NB4 (cell line): ENCODE measurements around the gene SLC35D3.

Experiments
- MAX ChIP-seq: IDR thresholded peaks from 2 replicates; pipeline ENCODE4 v1.6.1; 2011; ENCODE audit warnings: low read depth, low read length
- MYC ChIP-seq: IDR thresholded peaks from 2 replicates; pipeline ENCODE4 v1.6.1; 2011; ENCODE audit warnings: low read depth, low read length
- POLR2A ChIP-seq: IDR thresholded peaks from 2 replicates; pipeline ENCODE4 v1.6.1; 2011; ENCODE audit warnings: mild to moderate bottlenecking; ENCODE audit not compliant: insufficient read length; ENCODE audit errors: extremely low read depth
- TF ChIP-seq, protein P1 (sequence below): IDR thresholded peaks from one replicate; pipeline ENCODE4 v1.5.1; 2012; ENCODE audit warnings: low read depth, low read length

DNA sequence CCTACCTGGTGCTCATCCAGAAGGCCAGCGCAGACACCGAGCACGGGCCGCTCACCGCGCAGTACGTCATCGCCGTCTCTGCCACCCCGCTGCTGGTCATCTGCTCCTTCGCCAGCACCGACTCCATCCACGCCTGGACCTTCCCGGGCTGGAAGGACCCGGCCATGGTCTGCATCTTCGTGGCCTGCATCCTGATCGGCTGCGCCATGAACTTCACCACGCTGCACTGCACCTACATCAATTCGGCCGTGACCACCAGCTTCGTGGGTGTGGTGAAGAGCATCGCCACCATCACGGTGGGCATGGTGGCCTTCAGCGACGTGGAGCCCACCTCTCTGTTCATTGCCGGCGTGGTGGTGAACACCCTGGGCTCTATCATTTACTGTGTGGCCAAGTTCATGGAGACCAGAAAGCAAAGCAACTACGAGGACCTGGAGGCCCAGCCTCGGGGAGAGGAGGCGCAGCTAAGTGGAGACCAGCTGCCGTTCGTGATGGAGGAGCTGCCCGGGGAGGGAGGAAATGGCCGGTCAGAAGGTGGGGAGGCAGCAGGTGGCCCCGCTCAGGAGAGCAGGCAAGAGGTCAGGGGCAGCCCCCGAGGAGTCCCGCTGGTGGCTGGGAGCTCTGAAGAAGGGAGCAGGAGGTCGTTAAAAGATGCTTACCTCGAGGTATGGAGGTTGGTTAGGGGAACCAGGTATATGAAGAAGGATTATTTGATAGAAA is 2.0 kb downstream of the SLC35D3 start:
- TF ChIP-seq, protein P1, sequence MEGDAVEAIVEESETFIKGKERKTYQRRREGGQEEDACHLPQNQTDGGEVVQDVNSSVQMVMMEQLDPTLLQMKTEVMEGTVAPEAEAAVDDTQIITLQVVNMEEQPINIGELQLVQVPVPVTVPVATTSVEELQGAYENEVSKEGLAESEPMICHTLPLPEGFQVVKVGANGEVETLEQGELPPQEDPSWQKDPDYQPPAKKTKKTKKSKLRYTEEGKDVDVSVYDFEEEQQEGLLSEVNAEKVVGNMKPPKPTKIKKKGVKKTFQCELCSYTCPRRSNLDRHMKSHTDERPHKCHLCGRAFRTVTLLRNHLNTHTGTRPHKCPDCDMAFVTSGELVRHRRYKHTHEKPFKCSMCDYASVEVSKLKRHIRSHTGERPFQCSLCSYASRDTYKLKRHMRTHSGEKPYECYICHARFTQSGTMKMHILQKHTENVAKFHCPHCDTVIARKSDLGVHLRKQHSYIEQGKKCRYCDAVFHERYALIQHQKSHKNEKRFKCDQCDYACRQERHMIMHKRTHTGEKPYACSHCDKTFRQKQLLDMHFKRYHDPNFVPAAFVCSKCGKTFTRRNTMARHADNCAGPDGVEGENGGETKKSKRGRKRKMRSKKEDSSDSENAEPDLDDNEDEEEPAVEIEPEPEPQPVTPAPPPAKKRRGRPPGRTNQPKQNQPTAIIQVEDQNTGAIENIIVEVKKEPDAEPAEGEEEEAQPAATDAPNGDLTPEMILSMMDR = no peak
- TF ChIP-seq POLR2A = no peak
- no peak for TF ChIP-seq MAX
- no peak for TF ChIP-seq MYC
